HTERT RPE-1 (cell line): ENCODE data around the gene STX16.

Experiments
- in situ Hi-C: fragments of 300-500 bp; cut with MboI; formaldehyde crosslinking; loops from 4 replicates; pipeline ENCODE4 v1.14.3; 2020; ENCODE audit warnings: low sequenced_read_pairs

STX16 gene

DNA sequence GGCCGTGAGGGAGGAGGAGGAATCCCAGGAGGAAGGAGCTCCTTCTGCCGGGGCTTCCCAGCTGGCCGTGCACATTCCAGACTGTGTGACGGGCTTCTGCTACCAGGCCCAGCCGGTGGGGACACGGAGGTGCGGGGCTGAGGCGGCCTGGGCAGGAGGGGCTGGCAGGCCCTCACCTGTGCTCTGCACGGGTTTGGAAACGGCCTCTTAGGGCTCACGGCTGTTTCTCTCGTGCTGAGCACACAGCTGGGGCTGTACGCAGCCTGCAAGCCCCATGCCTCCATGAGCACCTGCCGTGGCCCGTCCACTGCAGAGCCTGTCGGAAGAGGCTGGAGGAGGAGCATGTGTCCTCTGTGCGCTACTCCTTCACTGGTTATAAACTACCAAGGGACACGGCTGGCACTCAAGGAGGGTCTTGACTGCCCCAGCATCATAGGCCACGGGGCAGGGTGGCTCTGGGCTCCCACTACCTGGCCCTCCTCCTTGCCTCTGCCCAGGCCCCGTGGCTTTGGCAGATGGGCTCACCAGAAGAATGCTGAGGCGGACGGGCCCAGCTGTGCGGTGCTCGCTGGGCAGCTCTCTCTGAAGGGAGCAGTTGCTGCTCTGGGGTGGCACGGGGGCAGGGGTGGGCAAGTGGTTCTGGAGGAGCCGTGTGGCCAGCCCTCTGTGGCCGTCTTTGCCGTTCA, 57.3 kb downstream of the STX16 start:
- in situ Hi-C loops = no loop called here

DNA sequence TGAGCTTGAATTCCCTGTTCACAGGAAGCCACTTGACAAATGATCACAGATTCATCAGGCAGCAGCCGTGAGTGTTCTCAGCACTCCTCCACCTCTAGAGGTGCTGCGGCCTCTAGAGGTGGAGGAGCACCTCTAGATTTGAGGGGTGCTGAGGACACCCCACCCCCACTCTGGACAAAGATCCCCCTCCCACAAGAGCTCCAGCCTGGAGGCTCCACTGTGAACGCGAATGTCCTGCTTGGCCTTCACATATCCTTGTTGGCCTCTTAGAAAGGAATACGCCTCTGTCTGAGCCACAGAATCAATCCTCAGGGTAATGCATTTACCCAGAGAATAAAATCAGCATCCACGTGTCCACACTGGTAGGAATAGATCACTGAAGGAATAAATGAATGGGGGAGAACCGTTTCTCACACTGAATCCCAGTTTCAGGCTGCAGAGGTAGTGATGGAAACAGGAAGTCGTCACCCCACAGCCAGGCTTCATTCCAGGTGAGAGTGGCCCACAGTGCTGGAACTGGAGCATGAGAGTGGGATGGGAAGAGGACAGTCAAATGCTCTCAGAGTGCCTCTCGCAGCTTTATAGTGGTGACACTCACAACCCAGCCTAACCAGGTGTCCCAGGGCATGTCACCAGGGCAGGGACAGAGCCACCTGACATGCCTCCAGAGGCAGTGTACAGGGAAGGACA, 58.1 kb downstream of the STX16 start:
- in situ Hi-C loops = no loop called here

DNA sequence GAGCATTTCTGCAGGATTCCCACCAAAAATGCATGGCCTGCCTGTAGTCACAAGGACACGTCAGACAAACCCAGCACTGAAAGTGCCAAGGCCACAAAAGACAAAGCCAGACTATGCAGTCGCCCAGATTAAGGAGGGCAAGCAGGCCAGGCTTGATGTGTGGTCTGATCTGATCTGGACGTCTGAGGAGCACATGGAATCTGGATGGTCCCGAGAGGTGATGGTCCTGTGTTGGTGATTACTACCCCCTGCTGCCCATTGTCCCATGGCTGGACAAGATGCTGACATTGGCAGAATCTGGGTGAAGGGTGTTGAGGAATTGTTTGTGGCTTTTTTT, 58.6 kb downstream of the STX16 start:
- in situ Hi-C loops = no loop called here

DNA sequence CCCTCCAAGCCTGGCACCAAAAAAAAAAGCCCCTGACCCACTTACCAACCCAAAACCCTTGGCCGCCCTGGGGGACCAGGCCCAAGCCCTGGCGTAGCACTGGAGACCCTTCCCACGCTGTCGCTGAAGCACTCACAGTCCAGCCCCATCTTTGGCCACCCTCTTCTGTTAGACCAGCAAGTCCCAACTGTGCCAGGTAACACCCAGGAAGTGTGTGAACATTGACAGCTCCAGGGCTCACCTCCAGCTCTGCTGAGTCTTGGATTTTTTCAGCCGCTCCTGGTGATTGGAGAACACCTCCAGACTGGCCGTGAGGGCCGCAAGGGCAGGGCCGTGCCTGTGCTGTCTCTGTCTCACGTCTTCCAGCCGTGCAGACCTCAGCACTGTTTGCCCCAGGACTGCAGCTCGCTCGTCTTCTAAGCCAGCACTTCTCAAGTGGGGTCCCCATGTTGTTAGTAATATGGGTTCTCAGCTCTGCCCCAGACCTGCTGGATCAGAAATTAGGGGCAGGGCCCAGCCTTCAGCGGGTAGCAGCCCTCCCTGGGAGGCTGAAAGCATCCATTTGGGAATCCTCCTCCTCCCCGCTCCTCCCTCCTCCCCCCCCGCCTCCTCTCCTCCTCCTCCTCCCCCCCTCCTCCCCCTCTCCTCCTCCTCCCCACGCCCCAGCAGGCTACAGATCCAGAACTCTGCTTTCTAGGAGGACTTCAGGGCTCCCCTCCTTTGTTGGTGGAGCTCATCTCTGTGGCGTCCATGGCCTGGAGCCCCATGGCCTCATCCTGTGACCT, 59.6 kb downstream of the STX16 start:
- in situ Hi-C loops = no loop called here

DNA sequence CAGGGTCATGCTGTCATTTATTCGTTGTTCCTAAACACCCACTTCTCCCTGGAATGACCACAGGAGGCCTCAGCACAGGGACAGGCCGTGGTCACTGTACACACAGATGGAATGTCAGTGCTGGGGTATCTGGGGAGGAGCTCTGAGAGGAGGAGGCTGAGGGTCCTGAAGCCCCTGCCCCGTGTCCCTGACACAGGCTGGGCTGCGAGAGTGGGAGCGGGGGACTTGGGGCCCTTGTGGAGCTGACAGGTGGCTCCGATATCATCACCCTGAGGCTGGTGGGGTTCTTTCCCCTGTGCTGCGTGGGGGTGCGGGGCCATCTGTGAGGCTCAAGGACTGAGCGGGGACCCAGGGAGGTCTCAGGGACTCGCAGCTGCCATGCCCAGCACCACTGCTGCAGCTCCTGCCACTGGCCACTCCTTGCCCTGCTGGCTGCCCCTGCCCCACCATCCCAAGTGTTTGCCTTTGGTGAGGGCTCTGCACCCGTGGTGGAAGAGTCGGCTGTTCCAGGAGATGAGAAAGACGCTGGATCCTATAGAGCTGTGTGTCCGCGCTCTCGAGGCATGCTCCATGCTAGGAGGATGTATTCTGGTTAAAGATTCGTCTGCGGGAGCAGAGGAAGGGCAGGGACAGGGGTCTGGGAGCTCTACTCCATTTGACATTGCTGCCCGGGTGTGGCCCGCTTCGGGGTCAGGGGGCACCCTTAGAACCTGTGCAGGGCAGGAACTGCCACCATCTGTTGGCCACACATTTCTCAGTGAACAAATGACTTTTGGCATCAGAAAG, 60.4 kb downstream of the STX16 start:
- in situ Hi-C loops = no loop called here

DNA sequence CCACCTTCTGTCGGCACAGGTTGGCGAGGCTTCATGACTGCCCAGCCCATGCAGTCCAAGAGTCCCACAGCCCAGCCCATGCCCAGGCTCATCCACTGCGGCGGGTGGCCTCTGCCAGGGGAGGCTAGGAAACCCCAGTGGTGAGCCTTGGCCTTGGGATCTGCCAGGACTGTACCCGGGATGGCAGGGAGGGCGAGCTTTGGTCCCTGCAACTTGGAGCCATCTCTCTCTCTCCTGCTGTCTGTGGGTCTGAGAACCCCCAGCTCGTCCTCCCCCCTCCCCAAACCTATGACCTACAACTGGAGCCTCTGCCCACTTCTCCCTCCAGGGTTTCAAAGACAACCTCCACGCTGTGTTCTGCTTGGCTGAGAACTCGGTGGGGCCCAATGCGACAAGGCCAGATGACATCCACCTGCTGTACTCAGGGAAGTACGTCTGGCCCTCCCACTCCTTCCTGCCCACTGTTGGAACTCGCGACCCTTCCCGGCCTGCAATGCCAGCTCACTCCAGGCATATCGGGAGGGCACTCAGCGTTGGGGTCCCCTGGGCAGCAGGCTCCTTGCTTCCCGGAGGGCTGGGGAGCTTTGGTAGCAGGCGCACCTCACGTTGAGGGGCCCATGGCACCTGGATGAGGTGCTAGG, 61.2 kb downstream of the STX16 start:
- in situ Hi-C loops = no loop called here

DNA sequence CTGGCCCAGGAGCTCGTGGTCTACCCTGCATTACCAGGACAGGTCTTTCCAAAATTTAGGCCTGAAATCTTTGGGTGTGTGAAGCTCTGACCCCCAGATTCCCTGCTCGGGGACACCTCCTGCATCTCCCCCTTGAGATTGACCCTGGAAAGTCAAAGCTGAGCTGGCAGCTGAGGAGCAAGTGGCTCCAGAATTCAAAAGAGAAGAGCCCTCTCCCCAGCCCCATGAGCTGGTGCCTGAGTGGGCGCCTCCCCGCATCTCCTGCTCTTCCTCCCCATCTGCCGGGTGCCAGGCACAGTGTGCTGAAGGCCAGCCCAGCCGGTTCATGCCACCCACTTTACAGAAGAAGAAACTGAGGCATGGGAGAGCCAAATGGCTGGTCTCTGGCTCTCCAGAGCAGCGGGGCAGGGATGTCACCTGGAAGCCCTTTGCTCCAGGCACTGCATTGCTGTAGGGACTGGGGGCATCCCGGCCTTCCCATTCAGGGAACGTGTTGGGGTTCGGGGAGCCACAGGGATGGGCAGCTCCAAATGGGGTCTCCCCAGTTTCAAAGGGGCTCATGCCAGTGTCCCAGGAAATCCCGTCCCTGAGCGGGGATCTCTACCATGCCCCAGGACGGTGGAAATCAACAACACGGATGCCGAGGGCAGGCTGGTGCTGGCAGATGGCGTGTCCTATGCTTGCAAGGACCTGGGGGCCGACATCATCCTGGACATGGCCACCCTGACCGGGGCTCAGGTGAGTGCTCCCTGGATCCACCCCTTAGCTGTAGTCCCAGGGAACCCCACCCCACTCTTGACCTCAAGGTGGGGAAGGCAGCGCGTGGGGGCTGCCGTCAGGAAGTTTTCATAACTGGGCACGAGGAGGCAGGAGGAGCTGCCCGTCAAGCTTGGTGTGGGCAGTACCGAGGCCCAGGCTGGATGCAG, 62.0 kb downstream of the STX16 start:
- in situ Hi-C loops = no loop called here

DNA sequence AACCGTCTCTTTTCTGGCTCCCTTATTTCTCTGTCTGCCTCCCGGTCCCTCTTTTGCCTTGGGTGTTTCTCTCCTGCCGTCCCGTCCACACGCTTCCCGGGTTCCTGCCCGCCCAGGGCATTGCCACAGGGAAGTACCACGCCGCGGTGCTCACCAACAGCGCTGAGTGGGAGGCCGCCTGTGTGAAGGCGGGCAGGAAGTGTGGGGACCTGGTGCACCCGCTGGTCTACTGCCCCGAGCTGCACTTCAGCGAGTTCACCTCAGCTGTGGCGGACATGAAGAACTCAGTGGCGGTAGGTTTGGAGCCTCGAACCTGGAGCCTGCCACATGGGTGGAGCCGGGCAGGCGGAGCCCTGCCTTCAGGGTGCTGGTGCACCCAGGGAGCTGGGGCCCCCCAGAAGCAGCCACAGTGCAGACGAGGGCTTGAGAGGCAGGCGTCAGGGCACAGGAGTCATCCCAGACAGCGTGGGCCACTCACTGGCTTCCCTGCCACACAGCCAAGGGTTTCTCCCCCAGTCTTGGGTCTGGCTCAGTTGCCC, 62.8 kb downstream of the STX16 start:
- in situ Hi-C loops = no loop called here

DNA sequence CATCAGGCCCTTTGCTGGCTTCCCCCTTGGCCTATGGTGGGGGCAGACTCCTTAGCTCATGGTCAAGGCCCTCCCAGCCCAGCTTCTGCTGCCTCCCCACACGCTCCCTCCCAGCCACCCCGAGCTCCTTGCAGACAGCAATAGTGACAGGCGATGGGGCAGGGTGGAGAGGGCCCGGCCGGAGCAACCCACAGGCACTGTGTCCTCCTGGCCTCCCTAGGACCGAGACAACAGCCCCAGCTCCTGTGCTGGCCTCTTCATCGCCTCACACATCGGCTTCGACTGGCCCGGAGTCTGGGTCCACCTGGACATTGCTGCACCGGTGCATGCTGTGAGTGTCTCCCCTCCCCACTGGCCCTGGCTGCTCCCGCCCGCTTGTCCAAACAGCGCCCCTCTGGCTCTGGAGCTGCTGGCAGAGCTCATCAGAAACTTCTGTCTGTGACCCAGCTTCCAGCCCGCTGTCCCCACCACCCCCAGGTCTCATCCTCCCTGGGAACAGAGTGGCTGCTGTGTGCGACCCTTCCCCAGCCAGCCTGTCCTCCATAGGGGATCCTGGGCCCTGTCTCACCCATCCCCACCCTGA, 63.3 kb downstream of the STX16 start:
- in situ Hi-C loops = no loop called here

DNA sequence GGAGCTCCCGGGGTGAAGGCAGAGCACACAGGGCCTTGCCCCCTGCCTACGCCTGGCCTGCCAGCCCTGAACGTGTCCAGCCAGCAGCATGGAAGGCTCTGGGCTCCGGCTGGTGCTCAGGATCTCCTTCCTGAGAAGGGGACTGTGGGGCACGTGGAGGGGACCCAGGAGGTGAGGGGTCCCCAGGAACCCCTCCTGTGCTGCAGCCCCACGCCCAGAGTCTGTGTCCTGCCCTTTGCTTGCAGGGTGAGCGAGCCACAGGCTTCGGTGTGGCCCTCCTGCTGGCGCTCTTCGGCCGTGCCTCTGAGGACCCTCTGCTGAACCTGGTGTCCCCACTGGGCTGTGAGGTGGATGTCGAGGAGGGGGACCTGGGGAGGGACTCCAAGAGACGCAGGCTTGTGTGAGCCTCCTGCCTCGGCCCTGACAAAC, 63.9 kb downstream of the STX16 start:
- in situ Hi-C loops = no loop called here

DNA sequence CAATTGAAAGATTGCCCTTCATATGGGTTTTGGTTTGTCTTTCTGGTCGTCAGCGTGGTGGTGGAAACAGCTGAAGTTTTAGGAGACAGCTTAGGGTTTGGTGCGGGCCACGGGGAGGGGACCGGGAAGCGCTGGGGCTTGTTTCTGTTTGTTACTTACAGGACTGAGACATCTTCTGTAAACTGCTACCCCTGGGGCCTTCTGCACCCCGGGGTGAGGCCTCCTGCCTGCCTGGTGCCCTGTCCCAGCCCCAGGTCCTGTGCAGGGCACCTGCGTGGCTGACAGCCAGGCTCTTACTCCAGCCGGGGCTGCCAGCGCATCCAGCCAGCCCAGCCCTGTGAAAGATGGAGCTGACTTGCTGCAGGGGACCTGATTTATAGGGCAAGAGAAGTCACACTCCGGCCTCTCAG, 64.3 kb downstream of the STX16 start:
- in situ Hi-C loops = no loop called here

DNA sequence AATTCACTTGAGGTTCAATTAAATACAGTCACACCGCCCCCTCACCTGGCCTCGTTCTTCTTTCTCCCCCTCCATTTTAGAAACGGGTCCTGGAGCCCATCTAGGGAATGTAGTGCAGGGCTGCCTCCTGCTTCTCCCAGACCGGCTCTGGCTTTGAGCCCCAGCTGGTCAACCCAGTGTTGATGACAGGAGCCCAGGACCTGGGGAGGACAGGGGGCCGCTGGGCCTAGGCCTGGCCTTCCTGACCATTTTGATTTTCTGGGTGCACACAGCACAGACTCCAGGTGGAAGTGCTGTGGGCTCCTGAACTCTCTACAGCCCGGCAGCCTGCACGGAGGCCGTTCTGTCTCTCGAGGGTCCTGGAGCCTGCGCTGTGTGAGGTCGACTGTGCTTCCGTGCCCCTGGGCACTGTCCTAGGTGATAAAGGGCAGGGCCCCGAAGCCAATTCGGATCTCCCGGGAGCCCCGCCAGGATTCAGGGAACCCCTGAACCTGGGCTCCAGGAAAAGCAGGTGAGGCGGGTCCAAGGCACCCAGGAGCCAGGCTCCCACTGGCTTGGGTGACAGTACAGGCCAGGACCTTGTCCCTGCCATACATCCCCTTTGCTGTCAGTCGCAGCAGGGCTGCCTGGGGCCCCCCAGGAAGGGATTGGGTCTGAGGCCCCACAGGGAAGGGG, 64.9 kb downstream of the STX16 start:
- in situ Hi-C loops = no loop called here

DNA sequence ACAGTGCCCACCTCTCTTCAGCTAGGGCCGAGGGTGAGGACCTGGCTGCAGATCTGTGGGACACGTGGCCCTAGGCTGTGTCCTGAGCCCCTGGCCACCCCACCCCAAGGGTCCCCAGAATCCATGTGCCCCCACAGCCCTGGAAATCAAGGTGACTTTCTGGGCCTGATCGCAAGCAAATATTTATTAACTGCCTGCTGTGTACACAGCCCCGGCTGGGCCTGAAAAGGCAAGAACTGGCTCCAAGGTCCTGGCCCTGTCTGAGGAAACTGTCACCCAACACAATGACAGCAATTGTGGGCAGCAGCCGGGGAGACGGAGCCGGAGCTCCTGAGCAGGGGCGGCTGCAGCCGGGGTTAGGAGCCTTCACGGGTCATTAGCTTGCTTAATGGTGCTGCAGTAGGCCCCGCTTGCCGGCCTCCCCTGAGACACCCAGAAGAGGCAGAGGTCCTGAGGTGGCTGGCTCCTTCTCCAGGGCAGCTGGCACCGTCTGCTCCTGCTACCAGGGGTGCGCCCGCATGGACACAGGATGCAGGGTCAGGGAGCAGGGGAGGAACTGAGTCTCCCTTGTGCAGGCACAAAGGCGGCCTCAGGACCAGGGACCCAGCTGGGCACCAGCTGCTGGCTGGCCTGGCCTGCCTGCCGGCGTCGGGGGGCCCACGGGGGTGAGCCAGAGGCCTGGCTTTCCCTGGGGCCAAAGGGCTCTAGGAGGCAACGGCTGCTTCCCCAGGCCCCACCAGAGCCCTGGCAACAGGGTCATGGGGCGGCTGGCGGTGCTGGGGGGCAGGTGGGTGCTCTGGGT, 65.6 kb downstream of the STX16 start:
- in situ Hi-C loops = no loop called here

DNA sequence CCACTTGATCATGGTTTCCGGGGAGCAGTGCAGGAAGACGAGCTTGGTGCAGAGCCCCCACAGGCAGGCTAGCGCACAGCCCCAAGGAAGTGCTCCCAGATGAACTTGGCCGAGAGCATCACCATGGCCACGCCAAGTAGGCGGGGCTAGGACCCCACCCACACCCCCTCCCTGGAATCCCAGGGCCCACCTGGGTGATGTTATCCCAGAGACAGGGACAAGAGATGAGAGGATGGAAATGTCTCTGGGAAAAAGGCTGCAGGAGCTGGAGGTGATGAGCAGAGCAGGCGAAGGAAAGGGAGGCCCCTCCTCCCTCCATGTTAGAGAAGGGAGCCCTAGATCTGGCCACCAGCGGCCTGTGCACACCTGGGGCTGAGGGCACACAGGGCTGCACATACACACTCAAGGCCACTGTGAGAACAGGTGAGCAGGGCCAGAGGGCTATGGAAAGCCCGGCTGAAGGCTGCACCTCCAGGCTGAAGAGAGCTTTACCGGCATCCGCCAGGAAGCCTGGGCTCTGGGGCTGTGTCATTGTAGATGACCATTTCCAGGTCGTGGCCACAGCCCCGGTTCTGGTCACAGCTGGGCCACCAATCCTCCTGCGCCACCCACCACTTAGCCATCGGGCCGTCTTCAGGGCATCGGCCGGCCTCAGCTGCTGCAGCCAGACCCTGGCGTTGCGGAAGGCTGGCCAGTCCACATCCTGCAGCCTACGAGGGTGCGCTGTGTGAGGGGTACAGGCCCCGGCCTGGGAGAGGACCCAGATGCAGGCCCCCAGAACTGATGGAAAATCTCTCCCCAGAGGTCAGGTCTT, 66.4 kb downstream of the STX16 start:
- in situ Hi-C loops = no loop called here

DNA sequence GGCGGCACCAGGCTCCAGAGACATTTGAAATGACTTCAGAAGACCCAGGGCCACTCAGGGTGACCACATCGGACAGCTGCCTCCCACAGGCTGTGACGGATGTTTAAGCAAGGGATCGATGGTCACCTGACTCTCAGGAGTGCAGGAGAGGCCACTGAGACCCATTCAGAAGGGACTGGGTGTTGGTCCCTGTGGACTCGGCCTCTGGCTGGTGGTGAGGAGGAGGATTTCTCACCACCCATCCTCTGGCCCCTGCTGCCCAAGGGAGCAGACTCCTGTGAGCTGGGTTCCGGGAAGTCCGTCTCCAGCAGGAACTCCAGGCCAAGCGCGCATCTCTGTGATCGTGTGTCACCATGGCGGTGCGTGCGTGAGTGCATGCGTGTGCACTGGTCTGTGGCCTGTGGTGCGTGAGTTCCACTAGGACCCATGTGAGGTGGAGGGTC, 67.1 kb downstream of the STX16 start:
- in situ Hi-C loops = no loop called here

DNA sequence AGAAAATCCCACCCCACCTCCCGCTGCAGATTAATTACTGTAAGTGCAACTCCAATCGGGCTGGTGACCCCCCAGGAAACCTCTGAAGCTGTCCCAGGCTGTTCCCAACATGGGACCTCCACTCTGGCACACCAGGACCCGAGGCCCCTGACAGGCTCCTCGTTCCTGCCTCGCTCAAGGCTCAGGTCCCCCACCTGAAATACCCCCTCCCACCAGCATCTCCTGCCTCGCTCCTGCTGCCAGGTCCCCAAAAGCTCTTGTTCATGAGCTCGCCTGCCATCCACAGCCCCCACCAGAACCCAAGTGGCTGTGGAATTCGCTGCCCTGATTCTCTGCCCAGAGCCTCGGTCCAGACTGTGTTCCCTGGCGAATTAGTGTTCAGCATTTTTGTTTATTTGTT, 67.6 kb downstream of the STX16 start:
- in situ Hi-C loops = no loop called here

DNA sequence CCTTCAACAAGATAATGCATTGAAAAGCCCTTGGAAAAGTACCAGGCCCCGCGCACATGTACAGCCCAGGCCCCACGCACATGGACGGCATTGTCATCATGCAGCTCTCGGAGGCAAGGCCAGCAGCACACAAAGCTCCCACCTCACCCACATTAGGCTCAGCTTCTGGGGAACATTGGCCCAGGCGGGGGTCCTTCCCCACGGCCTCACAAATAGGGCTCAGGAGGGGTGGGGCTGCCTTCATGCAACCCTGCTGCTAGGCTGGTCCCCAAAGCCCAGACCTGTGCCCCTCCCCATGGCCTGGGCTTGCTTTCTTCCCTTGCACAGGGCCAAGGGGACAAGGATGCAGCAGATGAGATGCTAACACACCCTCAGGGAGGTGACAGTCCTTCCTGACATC, 68.2 kb downstream of the STX16 start:
- in situ Hi-C loops = no loop called here
